Activated B cell treated with CpG ODN at 0.5 μM for 24 hours (primary cell): Measurements from ENCODE around the gene PPP2R3A. TPM values are rescaled to one million over a fixed set of nuclear protein-coding genes. Genes with fewer than 3 reads are reported as not detected.

Experiments used
- ATAC-seq: fragments of 200-7000 bp; cut with Tn5 transposase; one replicate; pipeline ENCODE4 v1.10.0; 2021; ENCODE audit warnings: low read depth, mild to moderate bottlenecking, moderate library complexity
- CTCF ChIA-PET: fragments of 350-600 bp; sonication (Branson Sonifier 250); formaldehyde crosslinking; loops from one replicate; lab custom pipeline; 2021; ENCODE audit warnings: antibody characterized with exemption; lab: Charles Lee
- POLR2A ChIA-PET: fragments of 350-600 bp; sonication (Branson Sonifier 250); formaldehyde crosslinking; loops from one replicate; lab custom pipeline; 2021; ENCODE audit warnings: antibody characterized with exemption; lab: Charles Lee
- DNase-seq: peaks from one replicate; pipeline ENCODE4 v3.0.0; 2022
- H3K27ac Mint-ChIP-seq: one replicate; pipeline ENCODE4 v1.8.0; 2020; ENCODE audit warnings: mixed read lengths
- H3K27me3 Mint-ChIP-seq: one replicate; pipeline ENCODE4 v1.8.0; 2021; ENCODE audit warnings: mixed read lengths
- H3K36me3 Mint-ChIP-seq: one replicate; pipeline ENCODE4 v1.8.0; 2021; ENCODE audit warnings: low read depth, mixed read lengths
- H3K4me1 Mint-ChIP-seq: one replicate; pipeline ENCODE4 v1.8.0; 2021; ENCODE audit warnings: mixed read lengths
- H3K4me3 Mint-ChIP-seq: one replicate; pipeline ENCODE4 v1.8.0; 2020; ENCODE audit warnings: mild to moderate bottlenecking, mixed read lengths
- H3K9me3 Mint-ChIP-seq: one replicate; pipeline ENCODE4 v1.8.0; 2020; ENCODE audit warnings: mixed read lengths
- CTCF ChIP-seq: fragments of 200-600 bp; IDR thresholded peaks from one replicate; pipeline ENCODE4 v1.8.0; 2022; ENCODE audit warnings: antibody characterized with exemption, mild to moderate bottlenecking
- intact Hi-C: fragments of 100-400 bp; cut with micrococcal nuclease; formaldehyde crosslinking; loops from one replicate; pipeline ENCODE4 v1.15.1; 2024
- total RNA-seq: library from RNA; stranded (reverse); gene quantifications from 2 replicates; pipeline ENCODE4 v1.2.3, GENCODE V29; 2022

The PPP2R3A gene
- total RNA-seq, 1 donor from 2014 or later: 0.11 TPM

- ChIA-PET POLR2A (interaction anchor here (6.9 kb wide), 1 partner anchor 14 kb away, joined by 57 read pairs; the partner anchor contains the start of gene MSL2), CTCF (no interaction called here)
- H3K4me1 Mint-ChIP-seq: peaks cover 82% of the 10 kb centered on the region
- no peaks in the 10 kb centered on the region for H3K9me3 Mint-ChIP-seq
- intact Hi-C loops: no loop called here
- no peak for TF ChIP-seq CTCF
- peaks cover 1% of the 10 kb centered on the region for H3K36me3 Mint-ChIP-seq
- ATAC-seq (no peak), DNase-seq (no peak)
- H3K27ac Mint-ChIP-seq: no peak overlapping the region
- H3K4me3 Mint-ChIP-seq: no peak overlapping the region
- no peaks in the 10 kb centered on the region for H3K27me3 Mint-ChIP-seq
Measured at GRCh38 chr3:136181741-136182140, 216.2 kb downstream of the PPP2R3A start.

- ChIA-PET CTCF (no interaction called here), POLR2A (interaction anchor here (0.7 to 6.9 kb wide), 2 partner anchors 11 to 28 kb away, joined by 4 to 57 read pairs; partner anchors contain the start of gene MSL2)
- intact Hi-C loops: no loop called here
- Mint-ChIP-seq H3K4me3 (no peak overlapping the region), H3K27me3 (no peaks in the 10 kb centered on the region), H3K36me3 (peaks cover 4% of the 10 kb centered on the region), H3K27ac (no peak overlapping the region), H3K4me1 (peaks cover 84% of the 10 kb centered on the region), H3K9me3 (no peaks in the 10 kb centered on the region)
- DNase-seq (no peak), ATAC-seq (no peak)
- no peak for TF ChIP-seq CTCF
Measured at GRCh38 chr3:136184703-136185102, 219.2 kb downstream of the PPP2R3A start.

GRCh38 chr3:136186344-136186743, 220.8 kb downstream of the PPP2R3A start:
- H3K9me3 Mint-ChIP-seq: no peaks in the 10 kb centered on the region
- DNase-seq (no peak), ATAC-seq (peak; percentile 67)
- peak overlapping the region; percentile 3 for H3K4me3 Mint-ChIP-seq
- H3K36me3 Mint-ChIP-seq: peaks cover 9% of the 10 kb centered on the region
- intact Hi-C loops: loop anchor here (1.0 kb wide), 1 partner anchor 8 kb away; no protein-coding TSS in a partner anchor
- ChIA-PET POLR2A (interaction anchor here (6.9 kb wide), 1 partner anchor 10 kb away, joined by 57 read pairs; the partner anchor contains the start of gene MSL2), CTCF (interaction anchor here (1.5 kb wide), 1 partner anchor 109 kb away, joined by 3 read pairs; no protein-coding TSS in a partner anchor)
- H3K27ac Mint-ChIP-seq: peak overlapping the region; percentile 27
- no peaks in the 10 kb centered on the region for H3K27me3 Mint-ChIP-seq
- H3K4me1 Mint-ChIP-seq: peaks cover 88% of the 10 kb centered on the region
- no peak for TF ChIP-seq CTCF

- intact Hi-C loops: loop anchor here (1.0 kb wide), 1 partner anchor 7 kb away; no protein-coding TSS in a partner anchor
Measured at GRCh38 chr3:136186846-136187245, 221.3 kb downstream of the PPP2R3A start.

More at GRCh38 chr3:136186846-136187245, 221.3 kb downstream of the PPP2R3A start:
- H3K27me3 Mint-ChIP-seq: no peaks in the 10 kb centered on the region
- ATAC-seq (no peak), DNase-seq (no peak)
- CTCF ChIA-PET: interaction anchor here (1.5 kb wide), 1 partner anchor 109 kb away, joined by 3 read pairs; no protein-coding TSS in a partner anchor
- POLR2A ChIA-PET: interaction anchor here (6.9 kb wide), 1 partner anchor 9 kb away, joined by 57 read pairs; the partner anchor contains the start of gene MSL2
- H3K4me1 Mint-ChIP-seq: peaks cover 90% of the 10 kb centered on the region
- H3K27ac Mint-ChIP-seq: no peak overlapping the region
- no peak overlapping the region for H3K4me3 Mint-ChIP-seq
- peaks cover 13% of the 10 kb centered on the region for H3K36me3 Mint-ChIP-seq
- H3K9me3 Mint-ChIP-seq: no peaks in the 10 kb centered on the region
- no peak for TF ChIP-seq CTCF
